Activated CD8-positive, alpha-beta T cell treated with anti-CD3 and anti-CD28 coated beads for 36 hours (primary cell): ENCODE measurements around the gene IL1RN. TPM values are rescaled to one million over a fixed set of nuclear protein-coding genes. Genes with fewer than 3 reads are reported as not detected.

Experiments
- ATAC-seq: fragments of 200-7000 bp; cut with Tn5 transposase; one replicate; pipeline ENCODE4 v1.10.0; 2021; ENCODE audit warnings: mild to moderate bottlenecking, moderate library complexity
- CTCF ChIA-PET: fragments of 350-600 bp; sonication (Branson Sonifier 250); formaldehyde crosslinking; loops from one replicate; lab custom pipeline; 2021; ENCODE audit warnings: antibody characterized with exemption; lab: Charles Lee
- POLR2A ChIA-PET: fragments of 350-600 bp; sonication (Branson Sonifier 250); formaldehyde crosslinking; loops from one replicate; lab custom pipeline; 2021; ENCODE audit warnings: antibody characterized with exemption; lab: Charles Lee
- DNase-seq: peaks from one replicate; pipeline ENCODE4 v3.0.0-alpha.2; 2020
- H3K27ac Mint-ChIP-seq: one replicate; pipeline ENCODE4 v1.8.0; 2021; ENCODE audit warnings: mild to moderate bottlenecking, mixed read lengths
- H3K27me3 Mint-ChIP-seq: one replicate; pipeline ENCODE4 v1.8.0; 2021; ENCODE audit warnings: mixed read lengths
- H3K36me3 Mint-ChIP-seq: one replicate; pipeline ENCODE4 v1.8.0; 2021; ENCODE audit warnings: low read depth, mixed read lengths
- H3K4me1 Mint-ChIP-seq: one replicate; pipeline ENCODE4 v1.8.0; 2021; ENCODE audit warnings: low read depth, mixed read lengths
- H3K4me3 Mint-ChIP-seq: one replicate; pipeline ENCODE4 v1.8.0; 2021; ENCODE audit warnings: mild to moderate bottlenecking, moderate library complexity, mixed read lengths
- H3K9me3 Mint-ChIP-seq: one replicate; pipeline ENCODE4 v1.8.0; 2021; ENCODE audit warnings: mixed read lengths
- CTCF ChIP-seq: fragments of 200-600 bp; IDR thresholded peaks from one replicate; pipeline ENCODE4 v1.8.0; 2022; ENCODE audit warnings: antibody characterized with exemption, mild to moderate bottlenecking
- intact Hi-C: fragments of 100-400 bp; cut with micrococcal nuclease; formaldehyde crosslinking; loops from one replicate; pipeline ENCODE4 v1.10.0; 2022
- total RNA-seq, 2 experiments: library from RNA; stranded (reverse); gene quantifications; one replicate each; pipeline ENCODE4 v1.2.3, GENCODE V29; 2021

The IL1RN gene
- total RNA-seq, 2 experiments from 2014 or later = 0.50 to 0.85 TPM

- Mint-ChIP-seq H3K4me1 (peaks cover 20% of the 10 kb centered on the region), H3K27ac (no peak overlapping the region), H3K36me3 (no peaks in the 10 kb centered on the region), H3K9me3 (no peaks in the 10 kb centered on the region), H3K4me3 (no peak overlapping the region), H3K27me3 (peaks cover 5% of the 10 kb centered on the region)
- TF ChIP-seq CTCF = no peak
- intact Hi-C loops = no loop called here
- POLR2A ChIA-PET = interaction anchor here (1.5 kb wide), 2 partner anchors 12 to 57 kb away, joined by 4 to 7 read pairs; no protein-coding TSS in a partner anchor
- DNase-seq = no peak
- CTCF ChIA-PET = interaction anchor here (1.3 to 14.7 kb wide), 4 partner anchors 18 to 130 kb away, joined by 3 to 146 read pairs (median 11); no protein-coding TSS in a partner anchor
- no peak for ATAC-seq
Measured at GRCh38 chr2:113118263-113118657, 9.1 kb upstream of the IL1RN start.

- no peak for TF ChIP-seq CTCF
- H3K36me3 Mint-ChIP-seq = no peaks in the 10 kb centered on the region
- ChIA-PET CTCF (interaction anchor here (1.3 to 14.7 kb wide), 5 partner anchors 17 to 129 kb away, joined by 3 to 146 read pairs (median 4); no protein-coding TSS in a partner anchor), POLR2A (interaction anchor here (0.9 kb wide), 1 partner anchor 37 kb away, joined by 3 read pairs; no protein-coding TSS in a partner anchor)
- DNase-seq (no peak), ATAC-seq (no peak)
- peaks cover 5% of the 10 kb centered on the region for H3K27me3 Mint-ChIP-seq
- peaks cover 28% of the 10 kb centered on the region for H3K4me1 Mint-ChIP-seq
- no peak overlapping the region for H3K4me3 Mint-ChIP-seq
- intact Hi-C loops = no loop called here
- no peak overlapping the region for H3K27ac Mint-ChIP-seq
- no peaks in the 10 kb centered on the region for H3K9me3 Mint-ChIP-seq
Measured at GRCh38 chr2:113119111-113119510, 8.3 kb upstream of the IL1RN start.

GRCh38 chr2:113120861-113121260 lies 6.5 kb upstream of the IL1RN start:
- DNase-seq (no peak), ATAC-seq (no peak)
- CTCF ChIA-PET = interaction anchor here (1.4 to 14.7 kb wide), 3 partner anchors 15 to 84 kb away, joined by 3 to 146 read pairs (median 10); no protein-coding TSS in a partner anchor
- Mint-ChIP-seq H3K4me3 (no peak overlapping the region), H3K9me3 (no peaks in the 10 kb centered on the region), H3K36me3 (no peaks in the 10 kb centered on the region), H3K27me3 (peaks cover 6% of the 10 kb centered on the region), H3K4me1 (peaks cover 44% of the 10 kb centered on the region), H3K27ac (no peak overlapping the region)
- intact Hi-C loops = no loop called here
- TF ChIP-seq CTCF = no peak
- POLR2A ChIA-PET = no interaction called here

- no peak overlapping the region for H3K27ac Mint-ChIP-seq
- no peak overlapping the region for H3K4me3 Mint-ChIP-seq
- peaks cover 42% of the 10 kb centered on the region for H3K4me1 Mint-ChIP-seq
- DNase-seq (no peak), ATAC-seq (no peak)
- TF ChIP-seq CTCF = no peak
- H3K36me3 Mint-ChIP-seq = no peaks in the 10 kb centered on the region
- POLR2A ChIA-PET = interaction anchor here (1.1 kb wide), 1 partner anchor 30 kb away, joined by 3 read pairs; no protein-coding TSS in a partner anchor
- H3K27me3 Mint-ChIP-seq = peaks cover 6% of the 10 kb centered on the region
- H3K9me3 Mint-ChIP-seq = no peaks in the 10 kb centered on the region
- CTCF ChIA-PET = interaction anchor here (1.0 to 14.7 kb wide), 6 partner anchors 14 to 268 kb away, joined by 3 to 146 read pairs (median 5); no protein-coding TSS in a partner anchor
- intact Hi-C loops = no loop called here
Measured at GRCh38 chr2:113122364-113122763, 5.0 kb upstream of the IL1RN start.

- no peak overlapping the region for H3K4me3 Mint-ChIP-seq
- ATAC-seq = no peak
Measured at GRCh38 chr2:113123726-113124125, 3.7 kb upstream of the IL1RN start.

More at GRCh38 chr2:113123726-113124125, 3.7 kb upstream of the IL1RN start:
- TF ChIP-seq CTCF = no peak
- CTCF ChIA-PET = interaction anchor here (1.3 to 14.7 kb wide), 3 partner anchors 12 to 81 kb away, joined by 4 to 146 read pairs (median 8); no protein-coding TSS in a partner anchor
- H3K36me3 Mint-ChIP-seq = no peaks in the 10 kb centered on the region
- no peak overlapping the region for H3K27ac Mint-ChIP-seq
- H3K27me3 Mint-ChIP-seq = peaks cover 6% of the 10 kb centered on the region
- intact Hi-C loops = no loop called here
- POLR2A ChIA-PET = interaction anchor here (0.7 to 1.1 kb wide), 3 partner anchors 19 to 204 kb away, joined by 3 to 5 read pairs (median 3); no protein-coding TSS in a partner anchor
- DNase-seq = no peak
- H3K4me1 Mint-ChIP-seq = peaks cover 35% of the 10 kb centered on the region
- no peaks in the 10 kb centered on the region for H3K9me3 Mint-ChIP-seq
